GM15510 (cell line): ENCODE data around the gene ARSA.

ENCODE experiments used
- POLR2A ChIP-seq: IDR thresholded peaks from 3 replicates; pipeline ENCODE4 v1.6.1; 2011; ENCODE audit warnings: borderline replicate concordance; ENCODE audit not compliant: insufficient read length; ENCODE audit errors: extremely low read depth

ARSA gene

GRCh38 chr22:50600967-50601668 is 26.8 kb downstream of the ARSA start:
- no peak for TF ChIP-seq POLR2A

DNA sequence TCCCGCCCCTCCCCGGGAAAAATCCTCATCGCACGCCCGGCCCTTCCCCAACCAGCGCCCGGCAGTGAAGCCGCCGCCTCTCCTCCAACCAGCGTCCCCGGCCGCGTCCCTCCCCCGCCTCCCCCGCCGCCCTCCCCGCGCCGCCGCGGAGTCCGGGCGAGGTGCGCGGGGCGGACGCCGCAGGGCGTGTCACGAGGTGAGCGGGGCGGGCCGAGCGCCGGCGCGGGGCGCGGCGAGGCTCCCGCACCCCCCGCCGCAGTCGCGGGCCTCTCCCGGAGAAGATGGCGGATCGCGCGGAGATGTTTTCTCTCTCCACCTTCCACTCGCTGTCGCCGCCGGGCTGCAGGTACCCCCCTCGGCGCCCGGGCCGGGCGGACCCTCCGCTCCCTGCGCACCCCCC is 27.4 kb downstream of the ARSA start, which contains the start of gene MAPK8IP2:
TSS of gene MAPK8IP2 (plus strand) at position 256 of the 400 bp plus-strand sequence. CDS start at position 282, 26 bp downstream.
- TF ChIP-seq POLR2A = no peak

GRCh38 chr22:50599816-50600455 is 28.0 kb downstream of the ARSA start:
- TF ChIP-seq POLR2A = no peak

GRCh38 chr22:50597097-50597496 is 30.9 kb downstream of the ARSA start:
- TF ChIP-seq POLR2A = no peak

DNA sequence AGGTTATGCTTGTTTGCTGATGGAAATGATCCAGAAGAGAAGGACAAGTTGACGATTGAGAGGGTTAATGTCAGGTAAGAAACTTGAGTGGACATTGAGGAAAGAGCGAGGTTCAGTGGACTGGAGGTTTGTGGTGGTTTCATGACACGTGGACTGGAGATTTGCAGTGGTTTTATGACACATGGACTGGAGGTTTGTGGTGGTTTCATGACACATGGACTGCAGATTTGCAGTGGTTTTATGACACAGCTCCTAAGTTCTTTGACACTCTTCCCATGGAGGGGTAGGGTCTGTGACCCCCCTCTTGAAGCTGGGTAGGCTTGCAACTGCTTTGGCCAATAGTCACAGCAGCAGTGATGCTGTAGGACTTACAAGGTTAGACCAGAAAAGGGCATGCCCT is 32.8 kb downstream of the ARSA start:
- TF ChIP-seq POLR2A = no peak

GRCh38 chr22:50587407-50587806 is 40.5 kb downstream of the ARSA start:
- TF ChIP-seq POLR2A = no peak

- TF ChIP-seq POLR2A = no peak
Measured at GRCh38 chr22:50586416-50586815, 41.5 kb downstream of the ARSA start.

GRCh38 chr22:50585781-50586180 is 42.2 kb downstream of the ARSA start:
- TF ChIP-seq POLR2A = no peak

- no peak for TF ChIP-seq POLR2A
Measured at GRCh38 chr22:50585238-50585637, 42.7 kb downstream of the ARSA start.

- TF ChIP-seq POLR2A = no peak
Measured at GRCh38 chr22:50584106-50585096, 43.6 kb downstream of the ARSA start.

DNA sequence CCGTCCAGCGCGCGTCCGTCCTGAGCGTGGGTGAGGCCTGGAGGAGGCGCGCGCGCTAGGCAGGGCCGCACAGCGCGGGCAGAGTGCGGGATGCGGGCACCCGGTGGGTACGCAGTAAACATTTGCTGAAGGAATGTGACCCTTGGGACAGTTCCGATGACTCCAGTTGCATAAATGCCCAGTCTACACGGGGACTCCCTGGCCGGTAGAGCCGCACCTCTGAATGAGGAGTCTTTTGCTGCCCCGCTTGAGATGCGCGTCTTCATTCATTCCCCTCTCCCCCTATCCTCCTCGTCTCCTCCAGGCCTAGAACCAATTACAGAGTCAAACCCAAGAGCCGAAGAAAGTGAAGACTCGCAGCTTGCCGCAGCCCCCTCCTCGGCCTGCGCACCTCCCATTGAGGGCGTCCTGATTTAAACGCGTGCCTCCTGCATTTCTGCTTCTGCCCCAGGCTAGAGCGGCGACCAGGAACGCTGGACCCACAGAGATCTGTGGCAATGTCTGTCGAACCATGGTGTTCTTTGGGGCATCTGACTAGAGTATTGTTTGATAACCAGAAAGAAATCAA is 44.6 kb downstream of the ARSA start:
- TF ChIP-seq POLR2A = no peak

GRCh38 chr22:50582493-50583293 is 45.3 kb downstream of the ARSA start, which contains the start of gene CHKB:
CHKB (minus strand) TSS chr22:50582849; CDS start chr22:50582781, 68 bp downstream.
- TF ChIP-seq POLR2A = peak; percentile 68

GRCh38 chr22:50581950-50582492 is 45.9 kb downstream of the ARSA start:
- TF ChIP-seq POLR2A = no peak
